HG03108 (cell line): ENCODE measurements around the gene SLC25A34.

Source experiments
- ATAC-seq: cut with Tn5 transposase; IDR thresholded peaks from one replicate; pipeline ENCODE4 v1.9.1; 2021; ENCODE audit warnings: moderate library complexity; ENCODE audit not compliant: unreplicated experiment

The SLC25A34 gene

GRCh38 chr1:15733218-15733725 lies 2.8 kb upstream of the SLC25A34 start:
- no peak for ATAC-seq

- no peak for ATAC-seq
Observed at GRCh38 chr1:15733726-15734226, 2.3 kb upstream of the SLC25A34 start.

GRCh38 chr1:15734296-15734695 lies 1.8 kb upstream of the SLC25A34 start:
- ATAC-seq: no peak

- no peak for ATAC-seq
Observed at GRCh38 chr1:15734901-15735300, 1.2 kb upstream of the SLC25A34 start.

- no peak for ATAC-seq
Observed at GRCh38 chr1:15735304-15736037, 587 bp upstream of the SLC25A34 start.

GRCh38 chr1:15736892-15737261 lies 819 bp downstream of the SLC25A34 start:
- no peak for ATAC-seq

- no peak for ATAC-seq
Observed at GRCh38 chr1:15737324-15738319, 1.6 kb downstream of the SLC25A34 start.

GRCh38 chr1:15738416-15739113 lies 2.5 kb downstream of the SLC25A34 start:
- no peak for ATAC-seq

GRCh38 chr1:15739259-15739658 lies 3.2 kb downstream of the SLC25A34 start:
- ATAC-seq: no peak

GRCh38 chr1:15739745-15740144 lies 3.7 kb downstream of the SLC25A34 start:
- ATAC-seq: no peak

GRCh38 chr1:15740924-15741850 lies 5.1 kb downstream of the SLC25A34 start:
- peak; percentile 87 for ATAC-seq

- no peak for ATAC-seq
Observed at GRCh38 chr1:15742339-15742801, 6.3 kb downstream of the SLC25A34 start, which contains the start of gene TMEM82. Gene TMEM82 (plus strand): TSS chr1:15742499. CDS start chr1:15742560, 61 bp downstream.

GRCh38 chr1:15744122-15744679 lies 8.1 kb downstream of the SLC25A34 start:
- no peak for ATAC-seq

- ATAC-seq: no peak
Observed at GRCh38 chr1:15747378-15747777, 11.3 kb downstream of the SLC25A34 start.

- ATAC-seq: no peak
Observed at GRCh38 chr1:15748264-15748663, 12.2 kb downstream of the SLC25A34 start.

- ATAC-seq: no peak
Observed at GRCh38 chr1:15748690-15749398, 12.8 kb downstream of the SLC25A34 start.

- no peak for ATAC-seq
Observed at GRCh38 chr1:15749399-15750291, 13.6 kb downstream of the SLC25A34 start.

- ATAC-seq: no peak
Observed at GRCh38 chr1:15750924-15751323, 14.9 kb downstream of the SLC25A34 start.
